HEK293 (cell line): ENCODE results near the gene GLI1.

ENCODE experiments used
- AEBP2 ChIP-seq: fragments of 450-650 bp; formaldehyde crosslinking; IDR thresholded peaks from 2 replicates; pipeline ENCODE4 v1.5.1; 2016; ENCODE audit warnings: missing biosample characterization, missing genetic modification characterization, borderline replicate concordance
- CTCF ChIP-seq: fragments of 450-650 bp; formaldehyde crosslinking; IDR thresholded peaks from 2 replicates; pipeline ENCODE4 v1.5.1; 2016; ENCODE audit warnings: missing biosample characterization, missing genetic modification characterization
- YY1 ChIP-seq: fragments of 450-650 bp; formaldehyde crosslinking; IDR thresholded peaks from 2 replicates; pipeline ENCODE4 v1.5.1; 2018; ENCODE audit warnings: missing biosample characterization, missing genetic modification characterization
- ZBTB48 ChIP-seq: fragments of 450-650 bp; formaldehyde crosslinking; IDR thresholded peaks from 2 replicates; pipeline ENCODE4 v1.5.1; 2016; ENCODE audit warnings: missing biosample characterization, missing genetic modification characterization
- ZBTB7A ChIP-seq: fragments of 450-650 bp; formaldehyde crosslinking; IDR thresholded peaks from 2 replicates; pipeline ENCODE4 v1.5.1; 2016; ENCODE audit warnings: low read depth, missing biosample characterization, missing genetic modification characterization
- ZBTB8A ChIP-seq: fragments of 450-650 bp; formaldehyde crosslinking; IDR thresholded peaks from 2 replicates; pipeline ENCODE4 v1.5.1; 2016; ENCODE audit warnings: missing biosample characterization, missing genetic modification characterization
- ZFP3 ChIP-seq: fragments of 450-650 bp; formaldehyde crosslinking; IDR thresholded peaks from 2 replicates; pipeline ENCODE4 v1.5.1; 2016; ENCODE audit warnings: low read depth, missing biosample characterization, missing genetic modification characterization
- ZNF133 ChIP-seq: fragments of 450-650 bp; formaldehyde crosslinking; IDR thresholded peaks from 2 replicates; pipeline ENCODE4 v1.5.1; 2016; ENCODE audit warnings: missing biosample characterization, missing genetic modification characterization
- ZNF146 ChIP-seq: fragments of 450-650 bp; formaldehyde crosslinking; IDR thresholded peaks from 2 replicates; pipeline ENCODE4 v1.5.1; 2016; ENCODE audit warnings: missing biosample characterization, missing genetic modification characterization
- ZNF350 ChIP-seq: fragments of 450-650 bp; formaldehyde crosslinking; IDR thresholded peaks from 2 replicates; pipeline ENCODE4 v1.5.0; 2017; ENCODE audit warnings: missing biosample characterization, mild to moderate bottlenecking, missing genetic modification characterization
- ZNF362 ChIP-seq: fragments of 450-650 bp; formaldehyde crosslinking; IDR thresholded peaks from 2 replicates; pipeline ENCODE4 v1.5.1; 2016; ENCODE audit warnings: missing biosample characterization, missing genetic modification characterization
- ZNF501 ChIP-seq: fragments of 450-650 bp; formaldehyde crosslinking; IDR thresholded peaks from 2 replicates; pipeline ENCODE4 v1.5.1; 2016; ENCODE audit warnings: missing biosample characterization, missing genetic modification characterization
- ZNF513 ChIP-seq: fragments of 450-650 bp; IDR thresholded peaks from 2 replicates; pipeline ENCODE4 v1.5.1; 2018; ENCODE audit warnings: missing biosample characterization, missing genetic modification characterization
- ZNF768 ChIP-seq: fragments of 450-650 bp; formaldehyde crosslinking; IDR thresholded peaks from 2 replicates; pipeline ENCODE4 v1.5.1; 2018; ENCODE audit warnings: missing biosample characterization, mild to moderate bottlenecking, missing genetic modification characterization

- no peak for TF ChIP-seq ZNF350 (tag by site-specific recombination)
- no peak for TF ChIP-seq CTCF
- no peak for TF ChIP-seq ZNF768 (tag by site-specific recombination)
- no peak for TF ChIP-seq ZNF133
- no peak for TF ChIP-seq ZNF146 (tag by site-specific recombination)
- TF ChIP-seq AEBP2 (tag by site-specific recombination) = no peak
- TF ChIP-seq ZNF362 (tag by site-specific recombination) = no peak
- no peak for TF ChIP-seq ZBTB7A
- TF ChIP-seq ZNF513 (tag by site-specific recombination) = no peak
- TF ChIP-seq ZBTB48 (tag by site-specific recombination) = no peak
- TF ChIP-seq ZNF501 = no peak
- no peak for TF ChIP-seq YY1 (tag by site-specific recombination)
- no peak for TF ChIP-seq ZBTB8A (tag by site-specific recombination)
- no peak for TF ChIP-seq ZFP3 (tag by site-specific recombination)
Observed at GRCh38 chr12:57450057-57450456, 9.5 kb upstream of the GLI1 start.
